Chondrocyte (in vitro differentiated cells): Measurements from ENCODE around the gene SNU13. TPM values are rescaled to one million over a fixed set of nuclear protein-coding genes. Genes with fewer than 3 reads are reported as not detected.
"Not testable (repeated sequence)": the region's sequence is repeated elsewhere in the genome, so short reads cannot be mapped to it uniquely, and the experiment has no call there.

Source experiments
- DNase-seq: peaks from one replicate; pipeline ENCODE4 v3.0.0; 2021; ENCODE audit warnings: mixed read lengths, low spot score
- H3K27ac Mint-ChIP-seq: one replicate; pipeline ENCODE4 v1.8.0; 2021; ENCODE audit warnings: mild to moderate bottlenecking, moderate library complexity, mixed read lengths; ENCODE audit not compliant: unreplicated experiment
- H3K27me3 Mint-ChIP-seq: 2 replicates; pipeline ENCODE4 v1.8.0; 2021; ENCODE audit warnings: low read depth, mixed read lengths
- H3K36me3 Mint-ChIP-seq: 2 replicates; pipeline ENCODE4 v1.8.0; 2021; ENCODE audit warnings: low read depth, mixed read lengths
- H3K4me1 Mint-ChIP-seq: 2 replicates; pipeline ENCODE4 v1.8.0; 2021; ENCODE audit warnings: low read depth, mild to moderate bottlenecking, mixed read lengths
- H3K4me3 Mint-ChIP-seq: one replicate; pipeline ENCODE4 v1.8.0; 2021; ENCODE audit warnings: mild to moderate bottlenecking, moderate library complexity, mixed read lengths; ENCODE audit not compliant: unreplicated experiment
- H3K9me3 Mint-ChIP-seq: 2 replicates; pipeline ENCODE4 v1.8.0; 2021; ENCODE audit warnings: low read depth, mixed read lengths
- long read RNA-seq: library from polyadenylated mRNA; stranded (forward); transcript quantifications from one replicate; pipeline ENCODE4 v2.0.0, GENCODE V29; 2021
- total RNA-seq: library from RNA; stranded (reverse); gene quantifications from 3 replicates; pipeline ENCODE4 v1.2.1, GENCODE V29; 2021
- TF ChIP-seq, protein P1 (sequence below): fragments of 200-600 bp; sonication (generic); IDR thresholded peaks from 2 replicates; pipeline ENCODE4 v1.5.0; 2021; ENCODE audit warnings: antibody characterized with exemption, mild to moderate bottlenecking, moderate library complexity

Gene SNU13
- 88.8 to 111 TPM (median 89.5 TPM) in 3 replicates for total RNA-seq
- long read RNA-seq, transcript SNU13-201 (3 exons, 877 nt) = minor isoform, 20 of 143 reads
- long read RNA-seq, transcript SNU13-202 (3 exons, 1,503 nt) = major isoform, 92 of 143 reads
- long read RNA-seq, partial matches to known transcripts = 2 of 143 reads
- long read RNA-seq, other reads (novel, unspliced or antisense) = 28 of 143 reads

DNA sequence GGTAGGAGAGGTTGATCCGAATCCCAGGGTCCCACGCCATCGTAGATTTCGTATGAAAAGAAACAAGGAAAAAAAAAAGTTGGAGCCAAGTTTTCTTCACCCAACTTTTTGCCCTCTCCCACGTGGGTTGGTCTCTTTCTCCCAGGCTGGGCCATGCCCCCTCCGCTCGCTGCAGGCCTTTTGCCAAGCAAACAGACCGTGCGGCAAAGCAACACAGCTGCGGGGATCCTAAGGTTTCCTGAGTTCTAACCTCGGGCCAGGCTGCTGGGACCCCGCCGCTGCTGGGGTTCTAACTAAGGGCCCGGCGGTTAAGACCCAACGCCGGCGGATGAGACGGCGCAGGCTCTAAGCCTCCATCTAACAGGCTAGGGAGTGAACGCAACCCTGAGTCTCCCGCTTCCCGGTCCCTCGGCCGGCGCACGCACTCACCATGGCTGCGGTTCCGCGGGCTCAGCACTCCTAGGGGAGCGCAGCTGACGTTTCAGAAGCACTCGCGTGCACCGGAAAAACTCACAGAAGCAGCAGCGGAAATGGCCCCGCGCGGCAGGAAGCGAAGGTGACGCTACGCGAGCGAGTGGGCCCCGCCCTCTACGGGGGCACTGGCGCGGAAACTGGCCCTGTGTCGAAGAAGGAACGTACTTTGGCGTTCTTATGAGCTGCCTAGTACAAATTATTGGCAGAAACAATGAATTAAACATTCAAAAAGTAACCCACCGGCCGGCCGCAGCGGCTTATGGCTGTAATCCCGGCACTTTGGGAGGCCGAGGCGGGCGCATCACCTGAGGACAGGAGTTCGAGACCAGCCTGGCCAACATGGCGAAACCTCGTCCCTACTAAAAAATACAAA is at the start of gene SNU13:
SNU13 (minus strand) TSS at position 503 of the 847 bp plus-strand sequence; CDS start at position 432, 71 bp downstream.
- peak within 1 kb of the TSS; percentile 91 for H3K4me3 Mint-ChIP-seq
- H3K9me3 Mint-ChIP-seq = no peaks in the 10 kb centered on the region
- H3K27ac Mint-ChIP-seq = peak within 1 kb of the TSS; percentile 99
- H3K27me3 Mint-ChIP-seq = no peaks in the 10 kb centered on the region
- peak; percentile 96 for DNase-seq
- TF ChIP-seq, protein P1, sequence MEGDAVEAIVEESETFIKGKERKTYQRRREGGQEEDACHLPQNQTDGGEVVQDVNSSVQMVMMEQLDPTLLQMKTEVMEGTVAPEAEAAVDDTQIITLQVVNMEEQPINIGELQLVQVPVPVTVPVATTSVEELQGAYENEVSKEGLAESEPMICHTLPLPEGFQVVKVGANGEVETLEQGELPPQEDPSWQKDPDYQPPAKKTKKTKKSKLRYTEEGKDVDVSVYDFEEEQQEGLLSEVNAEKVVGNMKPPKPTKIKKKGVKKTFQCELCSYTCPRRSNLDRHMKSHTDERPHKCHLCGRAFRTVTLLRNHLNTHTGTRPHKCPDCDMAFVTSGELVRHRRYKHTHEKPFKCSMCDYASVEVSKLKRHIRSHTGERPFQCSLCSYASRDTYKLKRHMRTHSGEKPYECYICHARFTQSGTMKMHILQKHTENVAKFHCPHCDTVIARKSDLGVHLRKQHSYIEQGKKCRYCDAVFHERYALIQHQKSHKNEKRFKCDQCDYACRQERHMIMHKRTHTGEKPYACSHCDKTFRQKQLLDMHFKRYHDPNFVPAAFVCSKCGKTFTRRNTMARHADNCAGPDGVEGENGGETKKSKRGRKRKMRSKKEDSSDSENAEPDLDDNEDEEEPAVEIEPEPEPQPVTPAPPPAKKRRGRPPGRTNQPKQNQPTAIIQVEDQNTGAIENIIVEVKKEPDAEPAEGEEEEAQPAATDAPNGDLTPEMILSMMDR = no peak
- no peaks in the 10 kb centered on the region for H3K36me3 Mint-ChIP-seq
- H3K4me1 Mint-ChIP-seq = peaks cover 32% of the 10 kb centered on the region

DNA sequence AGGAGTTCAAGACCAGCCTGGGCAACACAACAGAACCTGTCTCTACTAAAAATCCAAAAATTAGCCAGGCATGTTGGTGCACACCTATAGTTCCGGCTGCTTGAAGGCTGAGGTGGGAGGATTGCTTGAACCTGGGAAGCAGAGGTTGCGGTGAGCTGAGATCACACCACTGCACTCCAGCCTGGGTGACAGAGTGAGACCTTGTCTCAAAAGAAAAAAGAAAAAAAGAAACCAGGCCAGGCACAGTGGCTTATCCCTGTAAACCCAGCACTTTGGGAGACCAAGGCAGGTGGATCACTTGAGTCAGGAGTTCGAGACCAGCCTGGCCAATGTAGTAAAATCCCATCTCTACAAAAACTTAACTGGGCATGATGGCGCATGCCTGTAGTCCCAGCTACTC is 44.6 kb upstream of the SNU13 start:
- not testable (repeated sequence) for H3K9me3 Mint-ChIP-seq, H3K4me1 Mint-ChIP-seq, H3K27me3 Mint-ChIP-seq, H3K4me3 Mint-ChIP-seq, DNase-seq, H3K36me3 Mint-ChIP-seq, H3K27ac Mint-ChIP-seq

DNA sequence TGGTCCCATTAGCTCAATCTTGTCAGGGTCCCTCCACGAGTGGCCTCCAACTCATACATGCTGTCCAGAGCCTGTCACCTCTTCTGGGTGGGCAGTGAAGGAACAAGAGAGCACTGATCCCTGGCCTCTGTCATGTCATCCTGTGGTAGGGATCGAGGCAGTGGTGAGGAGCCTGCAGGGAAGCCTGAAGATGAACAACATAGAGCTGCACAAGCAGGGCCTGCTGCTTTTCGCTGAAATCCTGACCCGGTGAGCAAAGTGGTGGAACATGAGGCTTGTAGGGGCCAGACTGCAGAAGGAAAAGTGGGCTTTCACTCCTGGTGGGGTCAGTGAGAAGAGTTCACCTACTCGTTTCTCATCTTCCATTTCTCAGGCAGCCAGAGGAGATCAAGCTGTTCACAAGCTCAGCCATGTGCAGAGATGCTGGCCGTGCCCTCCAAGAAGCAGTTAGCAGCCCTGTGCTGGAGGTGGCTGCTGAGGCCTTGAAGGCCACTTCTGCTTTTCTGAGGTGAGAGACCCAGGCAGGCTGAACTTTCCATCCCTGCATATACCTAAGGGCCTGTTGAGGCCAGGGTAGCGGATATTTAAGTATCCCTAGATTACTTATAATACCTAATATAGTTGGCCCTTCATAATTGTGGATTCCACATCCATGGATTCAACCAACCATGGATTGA is 43.6 kb upstream of the SNU13 start:
- TF ChIP-seq, protein P1 = no peak
- Mint-ChIP-seq H3K4me1 (no peaks in the 10 kb centered on the region), H3K9me3 (no peaks in the 10 kb centered on the region), H3K4me3 (no peak overlapping the region), H3K27me3 (no peaks in the 10 kb centered on the region), H3K36me3 (no peaks in the 10 kb centered on the region), H3K27ac (no peak overlapping the region)
- DNase-seq = no peak

DNA sequence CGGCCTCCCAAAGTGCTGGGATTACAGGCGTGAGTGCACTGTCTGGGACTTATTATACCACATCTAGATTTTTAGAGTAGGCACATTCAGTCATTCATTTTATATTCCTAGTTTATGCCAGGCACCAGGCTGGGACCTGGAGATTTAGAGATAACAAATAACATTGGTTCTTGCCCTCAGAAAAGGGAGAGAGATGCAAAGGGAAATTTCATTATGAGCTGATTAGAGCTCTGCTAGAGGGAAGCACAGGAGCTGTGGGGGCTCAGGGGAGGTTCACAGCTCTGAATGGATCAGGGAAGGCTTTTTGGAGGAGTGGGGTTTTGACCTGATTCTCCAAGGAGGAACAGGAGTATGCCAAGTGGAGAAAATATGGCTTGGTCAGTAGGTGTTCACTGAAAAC is 42.9 kb upstream of the SNU13 start:
- H3K4me1 Mint-ChIP-seq = no peaks in the 10 kb centered on the region
- DNase-seq = no peak
- H3K36me3 Mint-ChIP-seq = no peaks in the 10 kb centered on the region
- no peaks in the 10 kb centered on the region for H3K27me3 Mint-ChIP-seq
- no peaks in the 10 kb centered on the region for H3K9me3 Mint-ChIP-seq
- no peak overlapping the region for H3K4me3 Mint-ChIP-seq
- no peak overlapping the region for H3K27ac Mint-ChIP-seq
- TF ChIP-seq, protein P1 = no peak

DNA sequence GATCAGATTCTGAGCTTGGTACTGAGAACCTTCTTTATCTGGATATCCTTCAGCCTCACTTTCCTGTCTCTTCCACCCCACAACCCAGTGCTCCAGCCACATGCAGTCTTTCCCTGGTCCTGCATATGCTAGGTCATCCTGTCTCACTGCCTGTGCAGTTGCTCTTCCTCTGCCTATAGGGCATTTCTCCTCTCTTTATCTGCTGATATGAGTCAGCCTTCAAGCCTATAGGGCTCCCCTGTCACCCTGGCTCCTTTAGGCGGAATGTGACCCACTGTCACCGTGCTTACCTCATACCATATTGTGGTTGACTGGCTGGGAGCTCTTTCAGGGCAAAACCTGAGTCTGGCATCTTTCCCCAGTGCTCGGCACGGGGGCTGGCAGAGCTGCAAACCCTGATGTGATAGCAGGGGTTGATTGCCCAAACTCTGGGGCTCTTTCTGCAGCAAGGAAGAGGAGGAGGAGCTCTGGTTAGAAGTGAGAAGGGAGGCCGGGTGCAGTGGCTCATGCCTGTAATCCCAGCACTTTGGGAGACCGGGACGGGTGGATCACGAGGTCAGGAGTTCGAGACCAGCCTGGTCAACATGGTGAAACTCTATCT is 36.9 kb upstream of the SNU13 start:
- TF ChIP-seq, protein P1 = no peak
- Mint-ChIP-seq H3K36me3 (no peaks in the 10 kb centered on the region), H3K27ac (no peak overlapping the region), H3K4me1 (no peaks in the 10 kb centered on the region), H3K27me3 (no peaks in the 10 kb centered on the region), H3K9me3 (no peaks in the 10 kb centered on the region), H3K4me3 (no peak overlapping the region)
- DNase-seq = no peak
